Measurements from ENCODE around the gene QPRT.

DNA sequence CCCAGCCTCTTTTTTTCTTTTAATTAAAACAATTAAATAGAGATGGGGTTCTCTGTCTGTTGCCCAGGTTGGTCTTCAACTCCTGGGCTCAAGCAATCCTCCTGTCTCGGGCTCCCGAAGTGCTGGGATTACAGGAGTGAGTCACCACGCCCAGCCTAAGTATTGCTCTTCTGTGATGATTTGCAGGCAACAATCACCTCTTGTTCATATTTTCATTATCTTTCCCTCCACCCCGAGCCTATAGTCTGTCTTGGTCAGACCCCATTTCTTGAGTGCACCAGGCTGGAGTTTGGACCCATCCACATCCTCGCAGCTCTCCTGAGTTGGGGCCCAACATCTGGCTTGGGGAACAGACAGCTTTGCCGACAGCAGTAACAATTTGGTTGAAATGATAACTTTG is 20.3 kb upstream of the QPRT start:
- TF ChIP-seq, protein P1, sequence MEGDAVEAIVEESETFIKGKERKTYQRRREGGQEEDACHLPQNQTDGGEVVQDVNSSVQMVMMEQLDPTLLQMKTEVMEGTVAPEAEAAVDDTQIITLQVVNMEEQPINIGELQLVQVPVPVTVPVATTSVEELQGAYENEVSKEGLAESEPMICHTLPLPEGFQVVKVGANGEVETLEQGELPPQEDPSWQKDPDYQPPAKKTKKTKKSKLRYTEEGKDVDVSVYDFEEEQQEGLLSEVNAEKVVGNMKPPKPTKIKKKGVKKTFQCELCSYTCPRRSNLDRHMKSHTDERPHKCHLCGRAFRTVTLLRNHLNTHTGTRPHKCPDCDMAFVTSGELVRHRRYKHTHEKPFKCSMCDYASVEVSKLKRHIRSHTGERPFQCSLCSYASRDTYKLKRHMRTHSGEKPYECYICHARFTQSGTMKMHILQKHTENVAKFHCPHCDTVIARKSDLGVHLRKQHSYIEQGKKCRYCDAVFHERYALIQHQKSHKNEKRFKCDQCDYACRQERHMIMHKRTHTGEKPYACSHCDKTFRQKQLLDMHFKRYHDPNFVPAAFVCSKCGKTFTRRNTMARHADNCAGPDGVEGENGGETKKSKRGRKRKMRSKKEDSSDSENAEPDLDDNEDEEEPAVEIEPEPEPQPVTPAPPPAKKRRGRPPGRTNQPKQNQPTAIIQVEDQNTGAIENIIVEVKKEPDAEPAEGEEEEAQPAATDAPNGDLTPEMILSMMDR (IDR thresholded peaks at IDR 0.05) = no peak
- TF ChIP-seq POLR2A (IDR thresholded peaks at IDR 0.05) = no peak

Measured in sigmoid colon (tissue), 3 donors.